Type B pancreatic cell (in vitro differentiated cells): Measurements from ENCODE around the gene AKAP13. TPM values are rescaled to one million over a fixed set of nuclear protein-coding genes. Genes with fewer than 3 reads are reported as not detected.

Experiments used
- DNase-seq: peaks from one replicate; pipeline ENCODE4 v3.0.0; 2021; ENCODE audit warnings: mixed read lengths; ENCODE audit not compliant: unreplicated experiment; ENCODE audit errors: extremely low spot score
- H3K27ac Mint-ChIP-seq: 2 replicates; pipeline ENCODE4 v1.8.0; 2021; ENCODE audit warnings: mild to moderate bottlenecking, mixed read lengths
- H3K27me3 Mint-ChIP-seq: 2 replicates; pipeline ENCODE4 v1.8.0; 2021; ENCODE audit warnings: mixed read lengths
- H3K36me3 Mint-ChIP-seq: 2 replicates; pipeline ENCODE4 v1.8.0; 2021; ENCODE audit warnings: mixed read lengths
- H3K4me1 Mint-ChIP-seq: one replicate; pipeline ENCODE4 v1.8.0; 2021; ENCODE audit warnings: mixed read lengths; ENCODE audit not compliant: unreplicated experiment
- H3K4me3 Mint-ChIP-seq: 2 replicates; pipeline ENCODE4 v1.8.0; 2021; ENCODE audit warnings: mild to moderate bottlenecking, mixed read lengths
- H3K9me3 Mint-ChIP-seq: 2 replicates; pipeline ENCODE4 v1.8.0; 2021; ENCODE audit warnings: mixed read lengths
- CTCF ChIP-seq: fragments of 200-600 bp; sonication (generic); conservative IDR thresholded peaks from 2 replicates; pipeline ENCODE4 v1.5.0; 2021; ENCODE audit warnings: antibody characterized with exemption, mild to moderate bottlenecking
- total RNA-seq: library from RNA; stranded (reverse); gene quantifications from 2 replicates; pipeline ENCODE4 v1.2.1, GENCODE V29; 2021; ENCODE audit warnings: low replicate concordance

AKAP13 gene
- total RNA-seq, 1 donor from 2014 or later: 75.7 TPM

DNA sequence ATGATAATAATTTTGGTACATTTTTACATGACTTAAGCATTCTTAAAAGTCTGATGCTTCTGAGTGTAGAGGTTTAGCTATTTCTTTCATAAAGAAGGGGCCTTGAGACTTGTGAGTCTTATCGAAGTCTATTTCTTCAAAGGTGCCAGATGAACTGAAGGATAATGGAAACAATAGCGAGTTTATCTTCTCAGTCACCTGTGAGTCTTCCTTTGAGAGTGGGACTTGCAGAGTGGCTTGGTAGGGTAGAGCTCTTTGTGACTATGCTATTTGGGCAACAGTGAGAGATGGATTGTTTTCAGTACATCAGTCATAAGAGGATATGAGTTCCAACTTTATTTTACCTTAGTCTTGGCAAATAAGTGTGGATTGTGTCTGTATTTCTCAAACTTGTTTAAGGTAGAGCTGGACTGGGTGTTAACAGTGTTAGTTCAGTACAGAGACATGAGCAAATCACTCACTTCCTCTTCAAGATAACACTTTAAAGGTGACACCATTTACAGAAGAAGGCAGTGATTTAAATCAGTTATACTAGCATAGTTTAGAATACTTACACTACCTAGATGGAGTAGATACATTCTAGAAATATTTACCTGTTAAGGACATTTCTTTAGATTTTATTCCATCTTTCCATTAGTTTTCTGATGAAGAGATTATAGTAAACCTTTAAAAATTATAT lies 3.2 kb downstream of the AKAP13 start:
- no peaks in the 10 kb centered on the region for H3K9me3 Mint-ChIP-seq
- DNase-seq: no peak
- peak overlapping the region; percentile 55 for H3K27ac Mint-ChIP-seq
- no peak for TF ChIP-seq CTCF
- peak overlapping the region; percentile 80 for H3K4me3 Mint-ChIP-seq
- H3K27me3 Mint-ChIP-seq: no peaks in the 10 kb centered on the region
- peaks cover 39% of the 10 kb centered on the region for H3K4me1 Mint-ChIP-seq
- peaks cover 12% of the 10 kb centered on the region for H3K36me3 Mint-ChIP-seq

DNA sequence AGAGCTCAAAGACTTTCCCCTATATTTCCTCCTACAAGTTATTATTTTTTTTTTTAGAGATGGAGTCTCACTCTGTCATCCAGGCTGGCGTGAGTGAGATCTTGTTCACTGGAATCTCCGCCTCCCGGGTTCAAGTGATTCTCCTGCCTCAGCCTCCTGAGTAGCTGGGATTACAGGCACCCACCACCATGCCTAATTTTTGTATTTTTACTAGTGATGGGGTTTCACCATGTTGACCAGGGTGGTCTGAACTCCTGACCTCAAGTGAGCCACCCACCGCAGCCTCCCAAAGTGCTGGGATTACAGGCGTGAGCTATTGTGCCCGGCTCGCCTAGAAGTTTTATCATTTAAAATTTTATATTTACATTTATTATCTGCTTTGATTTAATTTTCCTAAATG lies 5.9 kb downstream of the AKAP13 start:
- DNase-seq: no peak
- TF ChIP-seq CTCF: no peak
- H3K4me1 Mint-ChIP-seq: peaks cover 32% of the 10 kb centered on the region
- H3K36me3 Mint-ChIP-seq: peaks cover 12% of the 10 kb centered on the region
- no peak overlapping the region for H3K4me3 Mint-ChIP-seq
- H3K27ac Mint-ChIP-seq: no peak overlapping the region
- H3K27me3 Mint-ChIP-seq: no peaks in the 10 kb centered on the region
- no peaks in the 10 kb centered on the region for H3K9me3 Mint-ChIP-seq

GRCh38 chr15:85388566-85389305 lies 8.3 kb downstream of the AKAP13 start:
- no peaks in the 10 kb centered on the region for H3K9me3 Mint-ChIP-seq
- peaks cover 21% of the 10 kb centered on the region for H3K4me1 Mint-ChIP-seq
- no peak for DNase-seq
- H3K27me3 Mint-ChIP-seq: no peaks in the 10 kb centered on the region
- H3K36me3 Mint-ChIP-seq: peaks cover 12% of the 10 kb centered on the region
- H3K4me3 Mint-ChIP-seq: no peak overlapping the region
- TF ChIP-seq CTCF: no peak
- H3K27ac Mint-ChIP-seq: no peak overlapping the region

DNA sequence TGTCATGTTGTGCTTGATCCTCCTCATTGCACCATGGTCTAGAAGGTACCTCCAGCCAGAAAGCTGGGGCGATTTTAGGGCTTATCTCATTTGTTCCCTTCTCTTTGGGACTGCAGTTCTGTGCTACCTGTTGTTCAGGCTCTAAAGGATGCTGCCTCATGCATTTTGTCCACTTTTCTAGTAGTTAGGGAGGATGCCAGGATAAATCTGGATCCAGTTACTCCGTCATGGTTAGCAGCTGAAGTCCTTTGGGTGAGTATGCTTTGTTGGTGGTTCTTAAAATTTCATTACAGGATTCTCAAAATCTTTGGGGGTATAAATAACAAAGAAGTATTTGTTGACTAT lies 8.9 kb downstream of the AKAP13 start:
- H3K36me3 Mint-ChIP-seq: peaks cover 12% of the 10 kb centered on the region
- no peak overlapping the region for H3K4me3 Mint-ChIP-seq

GRCh38 chr15:85389772-85390171 lies 9.4 kb downstream of the AKAP13 start:
- DNase-seq: no peak
- H3K36me3 Mint-ChIP-seq: peaks cover 12% of the 10 kb centered on the region
- H3K4me3 Mint-ChIP-seq: no peak overlapping the region
- no peak overlapping the region for H3K27ac Mint-ChIP-seq
- no peak for TF ChIP-seq CTCF
- no peaks in the 10 kb centered on the region for H3K9me3 Mint-ChIP-seq
- H3K27me3 Mint-ChIP-seq: no peaks in the 10 kb centered on the region
- H3K4me1 Mint-ChIP-seq: peaks cover 29% of the 10 kb centered on the region

More for the DNA sequence above, 8.9 kb downstream of the AKAP13 start:
- TF ChIP-seq CTCF: no peak
- DNase-seq: no peak
- no peaks in the 10 kb centered on the region for H3K27me3 Mint-ChIP-seq
- H3K4me1 Mint-ChIP-seq: peaks cover 26% of the 10 kb centered on the region
- H3K9me3 Mint-ChIP-seq: no peaks in the 10 kb centered on the region
- no peak overlapping the region for H3K27ac Mint-ChIP-seq
